GM12892 (cell line): ENCODE results near the gene TMCC1.

Source experiments
- POLR2A ChIP-seq: IDR thresholded peaks from 2 replicates; pipeline ENCODE4 v1.6.1; 2011; ENCODE audit warnings: low read depth, low read length, control low read depth
- POLR2AphosphoS5 ChIP-seq: IDR thresholded peaks from 2 replicates; pipeline ENCODE4 v1.6.1; 2011; ENCODE audit warnings: low read depth, low read length, control low read depth

- TF ChIP-seq POLR2AphosphoS5 (no peak), POLR2A (no peak)
Measured at GRCh38 chr3:129897026-129897425, 3.5 kb upstream of the TMCC1 start.
